ENCODE measurements around the gene SLC24A1. TPM values are rescaled to one million over a fixed set of nuclear protein-coding genes. Genes with fewer than 3 reads are reported as not detected.

The SLC24A1 gene
- total RNA-seq, 2 experiments from 2014 or later, result 2.2 to 2.3 TPM

GRCh38 chr15:65610871-65611718 is 10.6 kb upstream of the SLC24A1 start, which contains the start of gene INTS14:
TSS of gene INTS14 (minus strand) at chr15:65611131. CDS start at chr15:65607380, 3,751 bp downstream.
- H3K4me1 Mint-ChIP-seq (ENCODE audit: low read depth), result peaks cover 41% of the 10 kb centered on the region
- POLR2A ChIA-PET, result interaction anchor here (0.5 to 1.6 kb wide), 18 partner anchors 12 to 1224 kb away, joined by 3 to 14 read pairs (median 4); partner anchors contain the start of genes DENND4A, HACD3, RAB11A and RNU5B-1
- Histone ChIP-seq H3K9me3 (ENCODE audit: control insufficient read depth in 1 of 2, insufficient read depth in 1 of 2, low read length in 2 of 2) (no peaks in the 10 kb centered on the region), H3K4me3 (ENCODE audit: low read length) (peak within 1 kb of the TSS; percentile 77), H3K4me1 (ENCODE audit: insufficient read depth, low read length) (peaks cover 28% of the 10 kb centered on the region), H3K27ac (ENCODE audit: low read depth in 1 of 2, low read length in 2 of 2) (peak within 1 kb of the TSS; percentile 88 to 92), H3K27me3 (ENCODE audit: control insufficient read depth in 1 of 2, insufficient read depth in 2 of 2, low read length in 2 of 2) (no peaks in the 10 kb centered on the region), H3K36me3 (ENCODE audit: insufficient read depth, low read length) (no peaks in the 10 kb centered on the region)
- H3K27me3 Mint-ChIP-seq, result no peaks in the 10 kb centered on the region
- H3K4me3 Mint-ChIP-seq, result peak within 1 kb of the TSS; percentile 99
- TF ChIP-seq CTCF (IDR thresholded peaks at IDR 0.05), result peak; percentile 59
- H3K36me3 Mint-ChIP-seq (ENCODE audit: low read depth), result peaks cover 30% of the 10 kb centered on the region
- DNase-seq (peak; percentile 81 to 96 (median 89)), ATAC-seq (ENCODE audit: poor library complexity) (peak; percentile 94)
- CTCF ChIA-PET, result interaction anchor here (0.9 to 1.5 kb wide), 5 partner anchors 9 to 887 kb away, joined by 3 to 7 read pairs (median 4); partner anchors contain the start of genes MAP2K1 and RAB11A
- no peaks in the 10 kb centered on the region for H3K9me3 Mint-ChIP-seq
- peak within 1 kb of the TSS; percentile 93 for H3K27ac Mint-ChIP-seq
- intact Hi-C loops (cut with DNase I, micrococcal nuclease), result loop anchor here in 1 of 2 experiments (1.0 to 10.0 kb wide), 3 partner anchors 94 to 306 kb away; partner anchors contain the start of genes DPP8, RAB11A and RNU5B-1

- Histone ChIP-seq H3K9me3 (ENCODE audit: control insufficient read depth in 1 of 2, insufficient read depth in 1 of 2, low read length in 2 of 2) (no peaks in the 10 kb centered on the region), H3K36me3 (ENCODE audit: insufficient read depth, low read length) (no peaks in the 10 kb centered on the region), H3K27me3 (ENCODE audit: control insufficient read depth in 1 of 2, insufficient read depth in 2 of 2, low read length in 2 of 2) (no peaks in the 10 kb centered on the region), H3K4me1 (ENCODE audit: insufficient read depth, low read length) (peaks cover 28% of the 10 kb centered on the region), H3K4me3 (ENCODE audit: low read length) (peak overlapping the region; percentile 77), H3K27ac (ENCODE audit: low read depth in 1 of 2, low read length in 2 of 2) (peak overlapping the region; percentile 88 to 92)
- intact Hi-C loops (cut with DNase I, micrococcal nuclease), result loop anchor here in 1 of 2 experiments (1.0 to 10.0 kb wide), 3 partner anchors 95 to 307 kb away; partner anchors contain the start of genes DPP8, RAB11A and RNU5B-1
- ATAC-seq (ENCODE audit: poor library complexity) (no peak), DNase-seq (peak in 2 of 14 experiments; percentile 10 to 26)
- CTCF ChIA-PET, result interaction anchor here (1.5 kb wide), 1 partner anchor 775 kb away, joined by 4 read pairs; the partner anchor contains the start of gene MAP2K1
- Mint-ChIP-seq H3K27me3 (no peaks in the 10 kb centered on the region), H3K9me3 (no peaks in the 10 kb centered on the region), H3K27ac (peak overlapping the region; percentile 93), H3K4me3 (peak overlapping the region; percentile 99), H3K4me1 (ENCODE audit: low read depth) (peaks cover 40% of the 10 kb centered on the region), H3K36me3 (ENCODE audit: low read depth) (peaks cover 27% of the 10 kb centered on the region)
- TF ChIP-seq CTCF (IDR thresholded peaks at IDR 0.05), result no peak
- POLR2A ChIA-PET, result interaction anchor here (0.9 to 1.5 kb wide), 3 partner anchors 13 to 221 kb away, joined by 3 read pairs; no protein-coding TSS in a partner anchor
Measured at GRCh38 chr15:65611888-65612615, 9.7 kb upstream of the SLC24A1 start.

- no peaks in the 10 kb centered on the region for H3K27me3 ChIP-seq (ENCODE audit: control insufficient read depth in 1 of 2, insufficient read depth in 2 of 2, low read length in 2 of 2)
- H3K27ac ChIP-seq (ENCODE audit: low read depth in 1 of 2, low read length in 2 of 2), result peak overlapping the region in 1 of 2 donors; percentile 92
- intact Hi-C loops (cut with DNase I, micrococcal nuclease), result loop anchor here in 1 of 2 experiments (10.0 kb wide), 1 partner anchor 308 kb away; the partner anchor contains the start of gene RNU5B-1
- H3K4me1 ChIP-seq (ENCODE audit: insufficient read depth, low read length), result peaks cover 28% of the 10 kb centered on the region
- no peak overlapping the region for H3K4me3 ChIP-seq (ENCODE audit: low read length)
- Mint-ChIP-seq H3K4me1 (ENCODE audit: low read depth) (peaks cover 36% of the 10 kb centered on the region), H3K4me3 (peak overlapping the region; percentile 99), H3K27me3 (no peaks in the 10 kb centered on the region), H3K36me3 (ENCODE audit: low read depth) (peaks cover 23% of the 10 kb centered on the region), H3K9me3 (no peaks in the 10 kb centered on the region), H3K27ac (peak overlapping the region; percentile 93)
- no peaks in the 10 kb centered on the region for H3K9me3 ChIP-seq (ENCODE audit: control insufficient read depth in 1 of 2, insufficient read depth in 1 of 2, low read length in 2 of 2)
- DNase-seq (no peak), ATAC-seq (ENCODE audit: poor library complexity) (no peak)
- ChIA-PET POLR2A (no interaction called here), CTCF (no interaction called here)
- TF ChIP-seq CTCF (IDR thresholded peaks at IDR 0.05), result no peak
- H3K36me3 ChIP-seq (ENCODE audit: insufficient read depth, low read length), result no peaks in the 10 kb centered on the region
Measured at GRCh38 chr15:65612616-65612946, 9.2 kb upstream of the SLC24A1 start.
